ENCODE data around the gene MAOB.

Gene MAOB

DNA sequence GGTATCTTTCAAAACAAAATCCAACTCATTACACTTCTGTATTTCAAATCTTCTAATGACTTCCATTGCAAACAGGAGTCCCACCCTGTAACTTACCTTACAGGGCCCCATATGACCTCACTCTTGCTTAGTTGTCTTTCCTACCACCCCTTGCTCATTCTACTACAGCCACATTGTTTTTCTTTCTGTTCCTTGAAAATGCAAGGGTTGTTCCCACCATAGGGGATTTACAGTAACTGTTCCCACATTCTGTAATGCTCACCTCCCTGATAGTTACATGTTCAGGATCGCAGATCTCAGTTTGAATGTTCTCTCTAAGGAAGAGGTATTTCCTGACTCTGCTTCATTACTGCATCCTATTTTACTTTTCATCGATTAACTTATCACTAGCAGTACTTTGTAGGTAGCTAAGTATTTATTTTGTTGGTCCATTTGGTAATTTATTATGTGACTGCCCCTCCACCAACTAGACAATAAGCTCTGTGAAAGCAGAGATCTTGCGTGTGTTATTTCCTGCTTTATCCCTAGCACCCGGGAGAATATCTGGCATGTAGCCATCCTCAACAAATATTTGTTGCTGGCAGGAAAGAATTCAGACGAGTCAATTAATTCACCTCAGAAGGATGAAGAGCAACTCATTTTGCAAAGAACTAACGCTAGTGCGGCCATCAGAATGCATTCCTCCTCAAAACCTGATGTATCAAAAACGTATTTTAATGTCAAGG lies 21.4 kb downstream of the MAOB start:
- no peak for TF ChIP-seq CTCF (IDR thresholded peaks at IDR 0.05; ENCODE audit: low read depth, low read length, missing control alignments)
- no peak for DNase-seq (ENCODE audit: low read depth)
- no peak overlapping the region for H3K4me3 ChIP-seq (ENCODE audit: low read depth, low read length)

GRCh38 chrX:43853225-43853828 lies 28.9 kb downstream of the MAOB start:
- no peak overlapping the region for H3K4me3 ChIP-seq (ENCODE audit: low read depth, low read length)
- no peak for DNase-seq (ENCODE audit: low read depth)
- no peak for TF ChIP-seq CTCF (IDR thresholded peaks at IDR 0.05; ENCODE audit: low read depth, low read length, missing control alignments)

DNA sequence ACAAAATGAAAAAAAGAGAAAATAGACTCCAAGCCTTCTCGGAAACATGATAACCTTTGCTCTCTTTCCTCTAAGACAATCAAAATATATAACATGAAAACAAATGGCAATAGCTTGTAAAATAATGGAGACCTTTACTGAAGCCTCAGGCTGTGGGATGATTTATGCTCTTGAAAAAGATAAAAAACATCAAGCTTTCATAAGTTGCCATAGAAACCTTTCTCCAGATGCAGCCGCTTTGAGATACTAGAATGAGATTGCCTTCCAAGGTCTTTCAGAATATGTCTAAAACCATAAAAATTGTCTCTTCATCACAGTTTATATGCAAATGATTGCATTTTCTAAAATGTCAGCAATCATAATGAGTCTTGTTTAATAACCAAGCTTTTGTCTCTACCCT lies 31.6 kb downstream of the MAOB start:
- no peak overlapping the region for H3K4me3 ChIP-seq (ENCODE audit: low read depth, low read length)
- no peak for TF ChIP-seq CTCF (IDR thresholded peaks at IDR 0.05; ENCODE audit: low read depth, low read length, missing control alignments)
- DNase-seq (ENCODE audit: low read depth): no peak

DNA sequence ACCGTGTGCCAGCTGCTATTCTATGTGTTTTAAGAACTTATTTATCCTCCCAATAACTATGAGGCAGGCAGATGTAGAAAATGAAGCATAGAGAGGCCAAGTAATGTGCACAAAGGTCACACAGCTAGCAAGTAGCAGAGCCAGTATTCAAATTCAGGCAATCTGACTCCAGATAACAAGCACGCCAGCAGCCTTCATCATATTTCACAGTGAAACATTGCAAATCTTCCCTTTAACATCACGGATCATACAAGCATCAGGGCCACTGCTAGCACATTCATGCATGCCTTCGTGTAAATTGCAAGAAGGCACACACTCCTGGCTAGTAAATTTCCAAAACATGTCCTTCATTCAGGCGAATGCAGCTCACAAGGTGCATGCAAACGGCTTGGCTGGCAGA lies 33.1 kb downstream of the MAOB start:
- no peak for DNase-seq (ENCODE audit: low read depth)
- no peak for TF ChIP-seq CTCF (IDR thresholded peaks at IDR 0.05; ENCODE audit: low read depth, low read length, missing control alignments)
- H3K4me3 ChIP-seq (ENCODE audit: low read depth, low read length): no peak overlapping the region

DNA sequence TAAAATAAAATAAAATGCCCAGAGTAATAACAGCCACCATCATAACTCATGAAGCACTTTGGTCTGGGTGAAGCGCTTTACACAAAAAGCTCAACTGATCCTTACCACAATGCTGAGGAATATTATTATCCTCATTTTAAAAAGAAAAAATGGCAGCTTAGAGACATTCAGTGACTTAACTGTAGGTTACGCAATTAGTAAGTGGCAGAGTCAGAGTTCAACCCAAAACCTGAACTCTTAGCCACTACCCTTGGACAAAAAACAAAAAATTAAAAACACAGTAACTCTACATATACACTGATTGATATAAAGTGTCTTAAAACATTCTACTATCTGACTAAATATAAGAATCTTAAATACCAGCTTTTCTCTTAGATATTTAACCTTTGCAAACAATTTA lies 34.9 kb downstream of the MAOB start:
- DNase-seq (ENCODE audit: low read depth): no peak
- H3K4me3 ChIP-seq (ENCODE audit: low read depth, low read length): no peak overlapping the region
- TF ChIP-seq CTCF (IDR thresholded peaks at IDR 0.05; ENCODE audit: low read depth, low read length, missing control alignments): no peak

DNA sequence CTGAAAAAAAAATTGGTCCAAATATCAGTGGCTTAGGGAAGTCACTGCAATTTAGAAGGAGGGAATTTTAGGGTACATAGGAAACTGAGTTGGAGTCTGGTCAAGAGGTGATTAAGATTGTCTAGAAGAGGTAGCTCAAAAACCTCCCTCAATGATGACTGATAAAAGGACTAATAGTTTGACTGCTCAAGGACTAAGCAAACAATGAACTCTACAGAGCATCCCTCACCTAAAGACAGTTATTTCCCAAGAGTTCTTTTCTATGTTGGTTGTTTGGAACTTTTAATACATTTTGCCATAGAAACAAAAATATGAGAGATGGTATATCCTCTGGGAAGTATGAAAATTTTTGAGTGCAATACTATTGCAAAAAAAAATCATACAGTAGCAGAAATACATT lies 35.7 kb downstream of the MAOB start:
- no peak for DNase-seq (ENCODE audit: low read depth)

More for the DNA sequence above, 35.7 kb downstream of the MAOB start:
- TF ChIP-seq CTCF (IDR thresholded peaks at IDR 0.05; ENCODE audit: low read depth, low read length, missing control alignments): no peak
- H3K4me3 ChIP-seq (ENCODE audit: low read depth, low read length): no peak overlapping the region
